DMS153 treated with DMSO at 0.1 percent for 48 hours (cell line): ENCODE data around the gene ATXN2L.
"Not testable (repeated sequence)": the region's sequence is repeated elsewhere in the genome, so short reads cannot be mapped to it uniquely, and the experiment has no call there.

ENCODE experiments used
- DNase-seq: peaks from one replicate; lab custom pipeline; 2025; ENCODE audit not compliant: unreplicated experiment; lab: John Stamatoyannopoulos, UW

ATXN2L gene

DNA sequence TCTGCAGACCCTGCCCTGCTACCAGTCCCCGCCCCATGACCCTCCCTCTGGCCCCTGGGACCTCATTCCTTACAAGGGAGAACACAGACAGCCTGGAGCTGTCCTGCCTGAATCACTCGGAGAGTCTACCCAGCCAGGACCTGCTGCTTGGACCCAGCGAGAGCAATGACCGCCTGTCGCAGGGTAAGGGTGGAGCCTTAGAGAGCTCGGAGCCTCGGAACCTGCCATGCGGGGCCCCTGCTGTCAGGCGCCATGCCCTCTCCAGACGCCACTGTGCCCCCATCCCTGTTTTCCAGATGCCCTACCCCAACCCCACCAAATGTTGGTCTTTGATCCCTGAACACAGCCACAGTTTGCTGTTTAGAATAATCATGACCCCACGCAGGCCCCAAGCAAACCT, 46.4 kb downstream of the ATXN2L start:
- no peak for DNase-seq

DNA sequence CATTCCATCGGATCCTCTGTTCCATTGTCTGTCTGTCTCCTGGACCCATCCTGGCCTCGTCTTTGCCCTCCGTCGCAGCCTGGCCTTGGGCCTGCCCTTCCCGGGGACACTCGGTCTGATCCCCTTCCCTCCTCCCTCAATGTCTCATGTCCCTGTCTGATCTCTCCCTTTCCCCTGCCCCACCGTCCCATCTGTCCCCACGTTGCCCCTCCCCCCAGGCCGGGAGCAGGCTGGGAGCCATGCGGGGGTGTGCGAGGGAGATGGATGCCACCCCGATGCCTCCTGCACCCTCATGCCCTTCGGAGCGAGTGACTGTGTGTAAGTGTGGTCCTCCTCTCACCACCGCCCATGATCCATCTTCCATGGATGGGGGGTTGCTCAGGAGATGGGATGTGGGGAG, 50.2 kb downstream of the ATXN2L start:
- no peak for DNase-seq

DNA sequence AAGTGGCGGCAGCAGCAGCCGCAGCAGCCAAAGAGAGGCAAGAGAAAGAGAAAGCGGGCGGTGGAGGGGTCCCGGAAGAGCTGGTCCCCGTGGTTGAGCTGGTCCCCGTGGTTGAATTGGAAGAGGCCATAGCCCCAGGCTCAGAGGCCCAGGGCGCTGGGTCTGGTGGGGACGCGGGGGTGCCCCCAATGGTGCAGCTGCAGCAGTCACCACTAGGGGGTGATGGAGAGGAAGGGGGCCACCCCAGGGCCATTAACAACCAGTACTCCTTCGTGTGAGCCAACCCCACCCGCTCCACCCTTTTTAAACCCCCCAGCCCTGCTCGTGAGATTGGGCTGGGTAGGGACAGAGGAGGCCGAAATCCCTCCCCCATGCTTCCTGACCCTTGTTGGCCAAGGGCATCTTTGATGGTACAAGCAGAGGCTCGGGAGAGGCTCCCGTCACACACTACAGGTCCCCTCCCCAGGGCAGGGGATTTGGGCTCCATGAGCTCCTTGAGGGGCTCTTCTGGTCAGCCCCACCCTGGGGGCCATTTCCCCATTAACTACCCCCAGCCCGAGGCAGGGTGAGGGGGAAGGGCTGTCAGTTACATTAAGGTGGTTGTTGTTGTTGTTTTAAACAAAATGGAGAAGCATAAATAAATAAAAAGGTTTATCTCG, 50.9 kb downstream of the ATXN2L start:
- DNase-seq = no peak

DNA sequence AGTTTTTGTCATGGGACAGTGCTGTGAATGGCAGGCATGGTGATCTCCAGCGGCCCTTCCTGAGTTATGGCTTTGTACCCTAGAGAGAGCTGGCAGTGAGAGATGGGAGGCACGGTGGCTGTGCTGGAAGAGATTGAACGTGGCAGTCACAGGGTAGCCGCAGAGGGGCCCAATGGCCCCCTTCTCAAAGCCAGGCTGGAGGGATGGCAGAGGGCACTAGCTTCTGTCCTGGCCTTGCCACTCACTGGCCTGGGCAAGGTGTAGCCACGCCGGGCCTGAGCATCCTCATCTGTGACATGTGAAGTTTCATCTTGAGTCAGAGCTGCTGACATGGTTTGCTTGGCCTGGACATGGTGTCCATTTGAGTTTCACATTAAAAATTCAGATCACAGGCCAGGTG, 51.6 kb downstream of the ATXN2L start:
- no peak for DNase-seq

DNA sequence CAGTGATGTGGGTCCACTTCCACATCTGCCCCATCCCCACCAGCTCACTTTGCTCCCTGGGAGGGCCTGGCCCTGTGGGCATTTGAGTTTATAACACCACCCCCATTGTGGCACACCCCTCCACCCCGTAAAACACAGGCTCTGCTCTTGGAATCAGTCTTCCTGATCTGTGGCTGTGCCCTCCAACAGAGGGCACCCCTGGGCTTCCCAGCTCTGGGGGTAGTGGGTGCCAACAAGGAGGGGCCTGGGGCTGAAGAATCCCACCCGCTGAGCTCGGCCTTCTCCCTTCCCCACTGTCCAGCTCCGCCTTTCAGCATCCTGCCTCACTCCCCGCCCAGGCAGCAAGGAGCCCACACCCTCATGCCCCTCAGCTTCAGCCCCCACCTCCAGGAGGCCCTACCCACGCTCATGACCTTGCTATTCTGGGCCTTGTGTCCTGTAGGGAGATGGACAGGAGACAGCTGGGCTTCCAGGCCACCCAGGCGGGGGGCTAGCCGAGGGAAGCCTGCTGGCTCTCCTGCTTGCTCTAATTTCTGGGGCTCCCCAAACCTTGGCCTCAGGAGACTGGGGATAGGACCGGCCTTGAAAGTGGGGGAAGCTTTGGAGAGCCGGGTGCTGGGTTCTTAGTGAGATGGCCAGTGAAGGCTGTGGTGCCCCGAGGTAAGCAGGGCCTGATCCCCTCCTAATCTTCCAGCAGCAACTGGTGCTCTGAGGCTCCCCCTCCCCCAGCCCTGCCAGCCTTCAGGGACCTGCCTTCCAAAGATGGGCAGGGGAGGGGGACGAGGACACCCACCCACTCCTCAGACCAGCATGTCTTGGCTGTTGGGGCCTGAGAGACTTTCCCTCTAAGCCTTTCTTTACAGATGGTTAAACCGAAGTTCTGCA, 52.6 kb downstream of the ATXN2L start:
- no peak for DNase-seq

DNA sequence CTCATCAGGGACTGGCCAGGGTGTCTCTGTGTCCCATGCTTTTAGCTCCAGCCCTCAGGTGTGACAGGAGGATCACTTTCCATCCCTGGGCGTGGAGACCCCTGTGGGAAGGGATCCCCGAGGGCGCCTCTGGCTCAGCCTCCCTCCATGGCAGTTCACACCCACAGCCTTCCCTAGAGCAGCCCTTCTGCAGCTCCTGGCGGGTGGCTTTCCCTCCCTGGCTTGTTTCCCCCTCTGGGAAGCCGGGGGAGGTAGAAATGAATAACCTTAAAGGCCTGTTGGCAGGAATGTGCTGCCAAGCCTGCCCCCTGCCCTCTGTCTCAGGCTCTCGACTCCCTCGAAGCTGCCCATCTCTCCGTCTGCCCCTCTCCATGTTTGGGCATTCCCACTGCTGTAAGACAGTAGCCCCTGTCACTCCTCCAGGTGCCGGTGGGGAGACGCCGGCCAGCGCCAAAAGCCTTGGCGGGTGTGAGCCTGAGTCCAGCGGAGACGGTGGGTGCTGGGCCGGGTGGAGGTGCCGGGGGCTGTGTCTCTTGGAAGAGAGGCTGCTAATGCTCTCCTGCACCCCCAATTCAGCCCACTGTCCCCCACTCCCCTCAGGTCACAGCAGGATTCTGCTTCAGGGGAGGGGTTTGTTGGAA, 53.3 kb downstream of the ATXN2L start:
- DNase-seq = no peak

DNA sequence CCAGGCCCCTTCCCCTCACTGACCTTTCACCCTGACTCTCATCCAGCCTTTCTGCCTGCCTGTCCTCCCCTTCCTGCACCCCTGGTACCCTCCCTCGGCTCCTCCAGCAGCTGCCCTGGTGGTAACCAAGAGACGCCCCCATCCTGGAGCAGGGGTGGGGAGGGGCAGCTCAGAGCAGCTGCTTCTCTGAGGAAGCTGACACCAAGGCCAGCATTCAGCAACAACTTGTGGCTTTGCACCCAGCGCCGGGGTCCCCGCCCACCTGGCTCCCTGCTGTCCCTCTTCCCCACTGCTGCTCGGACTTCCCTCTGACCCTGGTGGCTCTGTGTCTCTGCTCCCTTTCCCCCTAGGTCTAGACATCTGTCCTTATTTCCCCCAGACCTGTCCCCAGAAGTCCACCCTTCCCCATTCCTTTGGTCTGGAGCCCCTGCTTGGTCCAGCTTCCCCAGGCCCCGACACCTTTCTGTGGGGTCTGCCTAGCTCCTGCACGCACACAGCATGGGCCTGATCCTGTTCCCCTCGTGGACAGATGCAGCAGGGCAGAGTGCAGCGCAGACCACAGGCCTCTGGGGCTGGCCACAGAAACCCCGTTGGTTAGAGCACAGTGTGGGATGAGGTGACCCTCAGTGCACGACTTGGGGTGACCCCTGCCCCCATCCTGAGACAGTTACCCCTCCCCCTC, 54.3 kb downstream of the ATXN2L start:
- DNase-seq = no peak

DNA sequence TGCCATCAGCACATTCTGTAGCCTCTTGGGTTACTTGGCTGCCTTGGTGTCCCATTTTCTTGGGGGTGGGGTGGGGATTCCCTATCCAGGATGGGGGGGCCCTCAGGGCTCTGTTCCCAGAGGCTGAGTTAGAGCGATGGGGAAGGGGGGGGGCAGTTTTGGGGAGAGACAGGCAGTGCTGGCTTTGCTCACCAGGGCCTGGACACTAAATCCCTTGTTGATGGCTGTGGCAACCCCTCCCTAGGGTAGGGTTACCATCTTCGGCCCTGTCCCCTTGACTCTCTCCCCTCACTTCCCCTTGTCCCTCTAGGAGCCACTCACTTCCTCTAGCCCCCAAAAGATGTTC, 54.8 kb downstream of the ATXN2L start:
- no peak for DNase-seq

DNA sequence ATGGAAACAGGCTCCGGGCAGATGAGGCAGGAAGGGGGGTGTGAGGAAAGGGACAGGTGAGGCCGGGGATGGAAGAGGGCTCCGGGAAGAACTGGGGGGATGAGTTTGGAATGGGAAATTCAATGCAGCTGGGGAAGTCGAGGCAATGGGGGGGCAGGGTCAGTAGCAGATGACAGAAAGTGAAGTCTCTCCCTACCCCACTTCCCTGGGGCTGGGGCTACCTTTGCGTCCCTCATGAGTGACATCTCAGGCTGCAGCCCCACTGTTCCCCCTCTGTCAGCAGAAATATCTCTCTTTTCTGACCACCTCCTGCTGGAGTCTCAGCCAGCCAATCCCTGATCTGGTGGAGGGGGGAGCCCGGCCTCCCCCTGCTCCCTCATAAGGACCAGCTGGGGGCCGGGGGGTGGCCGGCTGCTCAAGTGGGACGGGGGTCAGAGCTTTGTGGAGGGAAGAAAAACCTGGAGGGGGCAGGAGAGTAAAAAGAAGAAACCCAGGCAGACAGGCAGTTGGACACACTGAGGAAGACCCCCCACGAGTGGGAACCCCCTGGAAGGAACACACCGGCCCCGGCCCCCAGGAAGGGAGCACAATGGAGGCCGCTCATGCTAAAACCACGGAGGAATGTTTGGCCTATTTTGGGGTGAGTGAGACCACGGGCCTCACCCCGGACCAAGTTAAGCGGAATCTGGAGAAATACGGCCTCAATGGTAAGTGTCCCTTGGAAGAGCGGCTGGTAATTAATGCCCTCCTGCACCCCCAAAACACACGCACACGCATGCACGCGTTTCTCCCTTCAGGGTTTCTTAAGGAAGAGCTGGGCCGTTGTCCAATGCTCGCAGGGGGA, 55.5 kb downstream of the ATXN2L start, which contains the start of gene ATP2A1:
ATP2A1 (plus strand) TSS at position 406 of the 844 bp plus-strand sequence; CDS start at position 590, 184 bp downstream.
- DNase-seq = no peak

DNA sequence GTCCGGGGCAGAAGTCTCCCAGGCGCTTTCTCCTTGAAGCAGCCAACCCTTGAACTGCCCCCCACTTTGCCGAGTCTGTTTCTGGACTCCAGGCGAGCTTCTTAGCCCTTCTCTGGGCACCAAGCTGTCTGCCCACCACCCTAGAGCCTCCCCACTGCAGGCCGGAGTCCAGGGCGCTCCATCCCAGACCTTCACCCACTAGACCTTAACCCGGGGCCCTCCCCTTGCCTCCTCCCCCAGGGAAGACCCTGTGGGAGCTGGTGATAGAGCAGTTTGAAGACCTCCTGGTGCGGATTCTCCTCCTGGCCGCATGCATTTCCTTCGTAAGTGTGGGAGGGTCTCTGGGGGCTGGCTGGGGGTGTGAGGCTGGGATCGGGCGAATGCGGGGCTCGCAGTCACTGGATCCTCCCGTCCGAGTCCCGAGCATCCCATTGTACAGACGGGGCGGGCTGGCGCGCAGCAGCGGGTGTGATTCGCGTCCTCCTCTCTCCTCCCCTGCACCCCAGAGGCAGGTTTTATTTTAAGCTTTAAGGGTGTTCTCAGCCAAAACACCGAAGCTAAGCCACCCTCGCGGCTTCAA, 56.6 kb downstream of the ATXN2L start:
- peak; percentile 47 for DNase-seq

DNA sequence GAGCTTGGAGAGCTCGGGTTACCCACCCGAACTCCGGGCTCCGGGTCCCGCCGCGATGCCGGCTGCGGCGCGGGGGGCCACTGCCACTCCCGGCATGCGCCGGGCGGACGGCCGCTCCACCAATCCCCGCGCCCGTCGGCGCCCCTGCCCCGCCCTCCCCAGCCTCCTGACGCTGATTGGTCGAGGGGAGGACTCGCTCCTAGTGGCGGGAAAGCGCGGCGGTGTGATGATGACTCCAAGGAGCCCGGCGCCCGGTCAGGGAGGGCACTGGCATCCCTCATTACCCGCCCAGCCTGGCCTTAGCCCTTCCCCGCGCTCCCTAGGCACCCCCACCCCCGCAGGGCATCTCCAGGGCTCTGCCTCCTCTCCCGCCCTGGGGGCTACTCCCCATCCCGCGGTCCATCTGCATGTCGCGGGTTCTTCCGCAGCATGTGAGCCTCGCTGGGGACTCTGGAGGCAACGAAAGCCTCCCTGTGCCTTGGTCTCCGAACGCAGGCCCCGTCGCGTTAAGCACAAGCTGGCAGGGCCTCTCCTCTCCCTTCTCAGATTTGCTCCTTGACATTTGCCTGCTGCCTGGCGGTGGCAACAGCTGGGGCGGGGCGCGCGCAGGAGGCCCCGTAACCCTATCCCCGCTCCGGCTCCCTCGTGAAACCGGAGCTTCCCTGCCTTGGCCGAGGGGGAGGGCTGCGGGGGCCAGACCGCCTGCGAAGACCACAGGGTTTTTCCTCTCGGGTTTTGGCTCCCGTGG, 57.2 kb downstream of the ATXN2L start:
- DNase-seq = peak; percentile 56

DNA sequence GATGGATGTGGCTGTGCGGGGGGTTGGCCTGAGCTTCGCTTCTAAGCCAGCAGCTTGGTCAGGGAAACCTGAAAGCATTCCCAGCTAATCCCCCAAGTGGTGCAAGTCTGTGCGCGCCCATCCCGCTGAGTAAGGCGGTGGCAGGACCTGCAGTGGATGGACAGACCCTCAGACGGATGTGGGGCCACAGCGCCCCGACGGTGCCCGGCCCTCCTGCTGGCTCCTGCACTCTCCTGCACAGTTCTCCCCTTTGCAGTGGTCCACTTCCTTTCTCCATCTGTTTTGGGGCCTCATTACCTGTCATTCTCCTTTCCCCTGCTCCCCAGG, 57.8 kb downstream of the ATXN2L start:
- no peak for DNase-seq

DNA sequence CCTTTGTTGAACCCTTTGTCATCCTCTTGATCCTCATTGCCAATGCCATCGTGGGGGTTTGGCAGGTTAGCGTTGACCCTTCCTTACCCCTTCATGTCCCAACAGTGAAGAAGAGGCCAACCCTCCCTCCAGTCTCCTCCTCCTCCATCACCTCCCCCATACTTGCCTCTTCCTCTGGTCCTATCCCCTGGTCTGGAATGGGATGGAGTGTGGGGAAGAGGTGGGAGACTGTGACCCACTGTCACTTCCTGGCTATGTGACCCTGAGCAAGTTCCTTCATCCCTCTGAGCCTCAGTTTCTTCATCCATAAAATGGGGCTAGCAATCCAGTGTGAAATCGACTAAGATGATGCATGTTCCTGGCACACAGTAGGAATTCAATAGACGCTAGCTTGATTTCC, 58.2 kb downstream of the ATXN2L start:
- DNase-seq = no peak

DNA sequence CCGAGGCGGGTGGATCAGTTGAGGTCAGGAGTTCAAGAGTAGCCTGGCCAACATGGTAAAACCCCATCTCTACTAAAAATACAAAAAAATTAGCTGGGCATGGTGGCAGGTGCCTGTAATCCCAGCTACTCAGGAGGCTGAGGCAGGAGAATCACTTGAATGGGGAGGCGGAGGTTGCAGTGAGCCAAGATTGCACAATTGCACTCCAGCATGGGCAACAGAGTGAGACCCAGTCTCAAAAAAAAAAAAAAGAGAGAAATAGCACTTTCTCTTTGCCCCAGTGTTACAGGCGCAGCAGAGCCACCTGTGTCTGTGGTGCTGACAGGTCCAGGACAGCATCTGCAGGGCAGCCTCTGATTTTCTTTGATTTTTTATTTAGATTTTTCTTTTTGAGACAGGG, 58.8 kb downstream of the ATXN2L start:
- not testable (repeated sequence) for DNase-seq

DNA sequence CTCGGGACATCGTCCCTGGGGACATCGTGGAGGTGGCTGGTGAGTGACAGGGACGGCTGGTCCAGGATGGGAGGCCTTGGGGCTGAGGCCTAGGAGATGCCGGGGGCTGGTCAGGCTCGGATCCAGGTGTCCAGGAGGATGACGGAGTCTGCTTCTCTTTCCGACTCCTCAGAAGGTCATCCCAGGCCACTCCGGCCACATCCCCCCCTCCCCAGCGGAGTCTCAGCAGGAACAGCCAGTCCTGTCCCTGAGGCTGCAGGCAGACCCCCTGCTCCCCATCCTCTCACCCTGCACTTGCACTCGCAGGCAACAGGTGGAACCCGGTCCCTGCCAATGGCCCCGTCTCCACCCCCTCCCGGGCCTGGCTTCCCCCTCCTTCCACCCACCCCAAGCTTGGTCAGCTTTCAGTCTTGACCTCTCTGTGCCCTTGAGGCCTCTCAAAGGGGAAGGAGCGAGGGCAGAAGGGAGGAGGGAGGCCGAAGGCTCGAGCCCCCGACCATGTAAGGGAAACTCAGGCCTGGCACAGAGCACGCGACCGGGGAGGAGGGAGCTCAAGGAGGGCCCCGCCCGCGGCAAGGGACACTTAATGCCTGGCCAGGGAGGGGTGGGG, 59.9 kb downstream of the ATXN2L start:
- DNase-seq = no peak

DNA sequence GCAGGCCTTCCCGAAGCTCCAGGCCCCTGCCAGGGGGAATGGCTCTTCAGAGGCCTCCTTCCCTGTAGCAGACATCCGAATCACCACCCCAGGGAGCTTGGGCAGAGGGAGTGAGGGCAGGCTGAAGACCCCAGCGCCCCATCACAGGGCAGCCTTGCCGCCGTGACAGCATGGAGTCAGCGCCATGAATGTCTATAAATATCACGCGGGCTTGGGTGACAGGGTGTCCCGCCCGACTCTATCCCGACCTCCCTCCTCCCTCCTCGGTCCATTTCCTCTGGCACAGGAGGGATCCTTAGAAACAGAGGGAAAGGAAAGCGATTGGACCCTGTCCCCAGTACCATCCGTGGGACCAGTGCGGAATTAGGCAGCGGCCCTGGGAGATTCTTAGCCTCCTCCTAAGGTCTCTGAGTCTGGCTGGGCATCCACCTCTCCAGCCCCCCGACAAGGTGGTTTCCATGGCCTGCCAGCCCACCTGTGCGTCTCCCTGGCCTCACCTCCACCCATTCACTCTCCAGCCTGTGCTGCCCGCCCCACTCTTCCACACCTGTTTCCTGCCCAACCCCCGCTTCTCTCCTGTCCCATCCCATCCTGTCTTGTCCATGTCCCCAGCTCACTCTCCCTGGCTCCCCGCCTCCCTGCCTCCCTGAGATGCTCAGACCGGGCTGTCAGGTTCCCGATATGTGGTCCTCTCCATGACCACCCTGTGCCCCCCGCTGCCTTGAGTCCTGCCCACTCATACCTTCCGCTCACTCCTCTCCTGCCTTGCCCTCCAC, 60.6 kb downstream of the ATXN2L start:
- DNase-seq = peak; percentile 7

DNA sequence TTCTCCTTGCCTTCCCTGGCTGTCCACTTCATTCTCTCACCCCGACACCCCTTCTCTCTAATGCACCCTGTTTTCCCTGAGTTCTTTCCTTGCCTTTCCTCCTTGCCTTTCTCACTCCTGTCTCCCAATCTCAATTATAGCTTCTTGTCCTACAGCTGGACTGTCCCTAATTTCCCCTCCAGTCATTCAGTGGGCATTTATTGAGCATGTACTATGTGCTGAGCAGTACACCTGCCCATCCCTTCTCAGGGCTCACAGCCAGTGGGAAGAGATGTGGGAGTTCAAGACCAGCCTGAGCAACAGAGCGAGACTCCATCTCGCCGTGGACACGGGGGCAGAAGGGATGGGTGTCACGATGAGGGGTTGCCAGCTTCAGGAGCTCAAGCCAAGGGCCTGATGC, 61.2 kb downstream of the ATXN2L start:
- DNase-seq = no peak
